Peyer's patch (tissue), 4 donors: ENCODE data around the gene S100A7. TPM values are rescaled to one million over a fixed set of nuclear protein-coding genes. Genes with fewer than 3 reads are reported as not detected.
"Not testable (repeated sequence)": the region's sequence is repeated elsewhere in the genome, so short reads cannot be mapped to it uniquely, and the experiment has no call there.

Experiments
- DNase-seq, 3 donors: peaks; one replicate each; pipeline ENCODE4 v3.0.0-alpha.2; 2017 to 2019
- H3K27ac ChIP-seq, 4 donors: fragments of 200-600 bp; sonication (generic); one replicate each; pipeline ENCODE4 v1.5.1; 2016 to 2019
- H3K27me3 ChIP-seq, 2 donors: fragments of 200-600 bp; sonication (generic); one replicate each; pipeline ENCODE4 v1.5.1; 2019
- H3K36me3 ChIP-seq, 3 donors: fragments of 200-600 bp; sonication (generic); one replicate each; pipeline ENCODE4 v1.5.1; 2016 to 2019
- H3K4me1 ChIP-seq, 4 donors: fragments of 200-600 bp; sonication (generic); one replicate each; pipeline ENCODE4 v1.5.1; 2016 to 2019
- H3K4me3 ChIP-seq, 4 donors: fragments of 200-600 bp; sonication (generic); 1 replicate in 3 of 4; 2 replicates in 1 of 4; pipeline ENCODE4 v1.5.1; 2016 to 2019; ENCODE audit warnings: mild to moderate bottlenecking in 1 of 4
- H3K9me3 ChIP-seq, 4 donors: fragments of 200-600 bp; sonication (generic); one replicate each; pipeline ENCODE4 v1.5.1; 2016 to 2019; ENCODE audit warnings: mild to moderate bottlenecking in 1 of 4
- CTCF ChIP-seq, 6 experiments: fragments of 450-650 bp in 4 of 6; fragments of 200-600 bp in 2 of 6; sonication (generic) in 1 of 6; IDR thresholded peaks; one replicate each; pipeline ENCODE4 v1.5.1; 2017 to 2019; ENCODE audit warnings: antibody characterized with exemption in 6 of 6, mild to moderate bottlenecking in 3 of 6, moderate library complexity in 1 of 6
- POLR2A ChIP-seq, 2 donors: fragments of 450-650 bp; IDR thresholded peaks; one replicate each; pipeline ENCODE4 v1.5.1; 2017; ENCODE audit warnings: antibody characterized with exemption in 2 of 2, mild to moderate bottlenecking in 2 of 2, moderate library complexity in 2 of 2
- total RNA-seq, 4 donors: library from RNA; depleted of rRNA; stranded (reverse); fragments of >200 nt; gene quantifications; one replicate each; pipeline ENCODE4 v1.1.0, GENCODE V29; 2016

Gene S100A7
- total RNA-seq, 4 donors from 2014 or later, result not detected

- H3K4me1 ChIP-seq, result no peaks in the 10 kb centered on the region
- no peaks in the 10 kb centered on the region for H3K36me3 ChIP-seq
- no peak overlapping the region for H3K4me3 ChIP-seq
- H3K27ac ChIP-seq, result no peak overlapping the region
- no peak for TF ChIP-seq POLR2A (IDR thresholded peaks at IDR 0.05)
- TF ChIP-seq CTCF (IDR thresholded peaks at IDR 0.05), result no peak
- no peak for DNase-seq
- H3K9me3 ChIP-seq, result no peaks in the 10 kb centered on the region
- no peaks in the 10 kb centered on the region for H3K27me3 ChIP-seq
These were observed 4.1 kb downstream of the S100A7 start for GRCh38 chr1:153456396-153456795.

- not testable (repeated sequence) for H3K4me1 ChIP-seq, H3K9me3 ChIP-seq, H3K27ac ChIP-seq, H3K36me3 ChIP-seq, H3K27me3 ChIP-seq, H3K4me3 ChIP-seq, DNase-seq
These were observed 11.6 kb downstream of the S100A7 start for GRCh38 chr1:153448851-153449250.

GRCh38 chr1:153447498-153448170, 12.8 kb downstream of the S100A7 start:
- Histone ChIP-seq H3K9me3 (no peaks in the 10 kb centered on the region), H3K27me3 (no peaks in the 10 kb centered on the region), H3K36me3 (no peaks in the 10 kb centered on the region), H3K27ac (no peak overlapping the region), H3K4me3 (no peak overlapping the region), H3K4me1 (no peaks in the 10 kb centered on the region)
- no peak for DNase-seq
- no peak for TF ChIP-seq CTCF (IDR thresholded peaks at IDR 0.05)
- no peak for TF ChIP-seq POLR2A (IDR thresholded peaks at IDR 0.05)

GRCh38 chr1:153444078-153444477, 16.4 kb downstream of the S100A7 start:
- H3K4me1 ChIP-seq, result no peaks in the 10 kb centered on the region
- H3K27me3 ChIP-seq, result no peaks in the 10 kb centered on the region
- no peak for TF ChIP-seq POLR2A (IDR thresholded peaks at IDR 0.05)
- TF ChIP-seq CTCF (IDR thresholded peaks at IDR 0.05), result no peak
- DNase-seq, result no peak
- no peak overlapping the region for H3K4me3 ChIP-seq
- no peak overlapping the region for H3K27ac ChIP-seq
- no peaks in the 10 kb centered on the region for H3K9me3 ChIP-seq
- no peaks in the 10 kb centered on the region for H3K36me3 ChIP-seq

GRCh38 chr1:153443486-153443885, 17.0 kb downstream of the S100A7 start:
- H3K36me3 ChIP-seq, result no peaks in the 10 kb centered on the region
- TF ChIP-seq POLR2A (IDR thresholded peaks at IDR 0.05) (no peak), CTCF (IDR thresholded peaks at IDR 0.05) (no peak)
- H3K4me3 ChIP-seq, result no peak overlapping the region
- H3K27ac ChIP-seq, result no peak overlapping the region
- H3K27me3 ChIP-seq, result no peaks in the 10 kb centered on the region
- no peaks in the 10 kb centered on the region for H3K4me1 ChIP-seq
- DNase-seq, result no peak
- no peaks in the 10 kb centered on the region for H3K9me3 ChIP-seq

- H3K36me3 ChIP-seq, result no peaks in the 10 kb centered on the region
- H3K4me3 ChIP-seq, result no peak overlapping the region
- no peak for TF ChIP-seq POLR2A (IDR thresholded peaks at IDR 0.05)
- no peak for TF ChIP-seq CTCF (IDR thresholded peaks at IDR 0.05)
- no peaks in the 10 kb centered on the region for H3K27me3 ChIP-seq
- H3K27ac ChIP-seq, result no peak overlapping the region
- no peaks in the 10 kb centered on the region for H3K9me3 ChIP-seq
- DNase-seq, result no peak
- H3K4me1 ChIP-seq, result no peaks in the 10 kb centered on the region
These were observed 19.2 kb downstream of the S100A7 start for GRCh38 chr1:153441238-153441755.
